Activated CD8-positive, alpha-beta memory T cell treated with anti-CD3 and anti-CD28 coated beads for 36 hours (primary cell): ENCODE results near the gene SH3BP4. TPM values are rescaled to one million over a fixed set of nuclear protein-coding genes. Genes with fewer than 3 reads are reported as not detected.

Experiments used
- CTCF ChIA-PET: fragments of 350-600 bp; sonication (Branson Sonifier 250); formaldehyde crosslinking; loops from one replicate; lab custom pipeline; 2021; ENCODE audit warnings: antibody characterized with exemption; lab: Charles Lee
- POLR2A ChIA-PET: fragments of 350-600 bp; sonication (Branson Sonifier 250); formaldehyde crosslinking; loops from one replicate; lab custom pipeline; 2021; ENCODE audit warnings: antibody characterized with exemption; lab: Charles Lee
- total RNA-seq, 2 experiments: library from RNA; stranded (reverse); gene quantifications; one replicate each; pipeline ENCODE4 v1.2.3, GENCODE V29; 2021

The SH3BP4 gene
- total RNA-seq = not detected

- ChIA-PET POLR2A (no interaction called here), CTCF (no interaction called here)
These were observed at the start of gene SH3BP4 for GRCh38 chr2:234951664-234952269. Gene SH3BP4 (plus strand): TSS chr2:234952017. CDS start chr2:235035003, 82,986 bp downstream.

- CTCF ChIA-PET = no interaction called here
These were observed 47.0 kb upstream of the SH3BP4 start for GRCh38 chr2:234904785-234905184.

GRCh38 chr2:234905547-234906265, 46.1 kb upstream of the SH3BP4 start:
- CTCF ChIA-PET = no interaction called here
- POLR2A ChIA-PET = no interaction called here

More at GRCh38 chr2:234904785-234905184, 47.0 kb upstream of the SH3BP4 start:
- POLR2A ChIA-PET = no interaction called here

GRCh38 chr2:234910186-234910679, 41.6 kb upstream of the SH3BP4 start:
- ChIA-PET POLR2A (no interaction called here), CTCF (no interaction called here)

GRCh38 chr2:234911271-234911670, 40.5 kb upstream of the SH3BP4 start:
- CTCF ChIA-PET = no interaction called here
- POLR2A ChIA-PET = no interaction called here

GRCh38 chr2:234912437-234912836, 39.4 kb upstream of the SH3BP4 start:
- CTCF ChIA-PET = no interaction called here

GRCh38 chr2:234913208-234913626, 38.6 kb upstream of the SH3BP4 start:
- CTCF ChIA-PET = no interaction called here

More at GRCh38 chr2:234912437-234912836, 39.4 kb upstream of the SH3BP4 start:
- POLR2A ChIA-PET = no interaction called here

GRCh38 chr2:234914371-234915154, 37.3 kb upstream of the SH3BP4 start:
- CTCF ChIA-PET = no interaction called here
- POLR2A ChIA-PET = no interaction called here

More at GRCh38 chr2:234913208-234913626, 38.6 kb upstream of the SH3BP4 start:
- POLR2A ChIA-PET = no interaction called here

- CTCF ChIA-PET = no interaction called here
- POLR2A ChIA-PET = no interaction called here
These were observed 35.1 kb upstream of the SH3BP4 start for GRCh38 chr2:234916674-234917073.

GRCh38 chr2:234917211-234917975, 34.4 kb upstream of the SH3BP4 start:
- POLR2A ChIA-PET = no interaction called here
- CTCF ChIA-PET = no interaction called here

GRCh38 chr2:234919711-234920110, 32.1 kb upstream of the SH3BP4 start:
- POLR2A ChIA-PET = no interaction called here
- CTCF ChIA-PET = no interaction called here

- ChIA-PET CTCF (no interaction called here), POLR2A (no interaction called here)
These were observed 31.0 kb upstream of the SH3BP4 start for GRCh38 chr2:234920836-234921235.

- CTCF ChIA-PET = no interaction called here
- POLR2A ChIA-PET = no interaction called here
These were observed 22.8 kb upstream of the SH3BP4 start for GRCh38 chr2:234929002-234929401.

- CTCF ChIA-PET = no interaction called here
- POLR2A ChIA-PET = no interaction called here
These were observed 21.4 kb upstream of the SH3BP4 start for GRCh38 chr2:234930397-234930796.

- ChIA-PET CTCF (no interaction called here), POLR2A (no interaction called here)
These were observed 20.4 kb upstream of the SH3BP4 start for GRCh38 chr2:234931371-234931770.

- ChIA-PET CTCF (no interaction called here), POLR2A (no interaction called here)
These were observed 19.1 kb upstream of the SH3BP4 start for GRCh38 chr2:234932591-234933168.

- CTCF ChIA-PET = no interaction called here
- POLR2A ChIA-PET = no interaction called here
These were observed 16.5 kb upstream of the SH3BP4 start for GRCh38 chr2:234935311-234935710.

GRCh38 chr2:234939576-234939975, 12.2 kb upstream of the SH3BP4 start:
- ChIA-PET POLR2A (no interaction called here), CTCF (no interaction called here)

GRCh38 chr2:234939996-234940395, 11.8 kb upstream of the SH3BP4 start:
- CTCF ChIA-PET = no interaction called here
- POLR2A ChIA-PET = no interaction called here
